B cell (primary cell): ENCODE data around the gene TRABD. TPM values are rescaled to one million over a fixed set of nuclear protein-coding genes. Genes with fewer than 3 reads are reported as not detected.

ENCODE experiments used
- ATAC-seq: fragments of 200-7000 bp; cut with Tn5 transposase; one replicate; pipeline ENCODE4 v1.10.0; 2021; ENCODE audit warnings: low read depth, mild to moderate bottlenecking, moderate number of reproducible peaks, moderate library complexity
- CTCF ChIA-PET: fragments of 350-600 bp; sonication (Branson Sonifier 250); formaldehyde crosslinking; loops from one replicate; lab custom pipeline; 2021; ENCODE audit warnings: antibody characterized with exemption, inconsistent platforms; lab: Charles Lee
- POLR2A ChIA-PET: fragments of 350-600 bp; sonication (Branson Sonifier 250); formaldehyde crosslinking; loops from one replicate; lab custom pipeline; 2021; ENCODE audit warnings: antibody characterized with exemption; lab: Charles Lee
- DNase-seq: peaks from one replicate; pipeline ENCODE4 v3.0.0; 2013
- H2AFZ ChIP-seq: 2 replicates; pipeline ENCODE4 v1.6.1; 2012; ENCODE audit warnings: mild to moderate bottlenecking, low read depth, low read length; ENCODE audit not compliant: insufficient read depth, poor library complexity, severe bottlenecking
- H3K27ac ChIP-seq, 2 donors: 1 replicate in 1 of 2; 2 replicates in 1 of 2; pipeline ENCODE4 v1.5.1; 2012 to 2013; ENCODE audit warnings: low read length in 2 of 2, mild to moderate bottlenecking in 2 of 2, moderate library complexity in 1 of 2
- H3K27me3 ChIP-seq, 4 experiments: fragments of 200-600 bp in 1 of 4; sonication (generic) in 1 of 4; replicated peaks in 1 of 4; 1 replicate in 2 of 4; 2 replicates in 2 of 4; pipeline versions ENCODE4 v1.6.1 to v1.7.0; 2013 to 2016; ENCODE audit warnings: low read length in 3 of 4, mild to moderate bottlenecking in 2 of 4, mixed read lengths in 1 of 4, moderate library complexity in 1 of 4; ENCODE audit not compliant: insufficient read depth in 4 of 4, control insufficient read depth in 3 of 4; ENCODE audit errors: control extremely low read depth in 1 of 4
- H3K36me3 ChIP-seq, 2 experiments: replicated peaks in 1 of 2; 1 replicate in 1 of 2; 2 replicates in 1 of 2; pipeline versions ENCODE4 v1.6.1 to v1.7.1; 2013; ENCODE audit warnings: low read length in 1 of 2; ENCODE audit not compliant: insufficient read depth in 2 of 2, control insufficient read depth in 1 of 2; ENCODE audit errors: control extremely low read depth in 1 of 2, extremely low read depth in 1 of 2
- H3K4me1 ChIP-seq, 2 donors: fragments of 200-600 bp in 1 of 2; sonication (generic) in 1 of 2; 1 replicate in 1 of 2; 2 replicates in 1 of 2; pipeline versions ENCODE4 v1.5.1 to v1.6.1; 2013 to 2017; ENCODE audit warnings: low read length in 2 of 2; ENCODE audit not compliant: control insufficient read depth in 2 of 2, insufficient read depth in 2 of 2
- H3K4me2 ChIP-seq: replicated peaks from 2 replicates; pipeline ENCODE3; 2012; ENCODE audit warnings: mild to moderate bottlenecking, low read depth, low read length; ENCODE audit not compliant: poor library complexity, severe bottlenecking
- H3K4me3 ChIP-seq, 5 experiments: fragments of 200-600 bp in 1 of 5; sonication (generic) in 1 of 5; 1 replicate in 3 of 5; 2 replicates in 2 of 5; pipeline versions ENCODE4 v1.5.1 to v1.7.0; 2011 to 2016; ENCODE audit warnings: low read length in 4 of 5, mild to moderate bottlenecking in 4 of 5, low read depth in 2 of 5, control low read depth in 1 of 5, moderate library complexity in 1 of 5; ENCODE audit not compliant: insufficient read depth in 1 of 5; ENCODE audit errors: control extremely low read depth in 1 of 5, extremely low read depth in 1 of 5
- H3K79me2 ChIP-seq: fragments of 200-600 bp; sonication (generic); one replicate; pipeline ENCODE4 v1.6.0; 2016; ENCODE audit warnings: low read length; ENCODE audit not compliant: control insufficient read depth, insufficient read depth
- H3K9ac ChIP-seq: fragments of 200-600 bp; sonication (generic); 2 replicates; pipeline ENCODE4 v1.6.1; 2017; ENCODE audit warnings: mild to moderate bottlenecking, low read length, moderate library complexity
- H3K9me3 ChIP-seq, 3 donors: one replicate each; pipeline versions ENCODE4 v1.6.1 to v1.7.1; 2013; ENCODE audit warnings: low read length in 2 of 3; ENCODE audit not compliant: control insufficient read depth in 2 of 3, insufficient read depth in 1 of 3; ENCODE audit errors: control extremely low read depth in 1 of 3
- H4K20me1 ChIP-seq: 2 replicates; pipeline ENCODE4 v1.6.0; 2012; ENCODE audit warnings: mild to moderate bottlenecking, low read length; ENCODE audit not compliant: insufficient read depth, control insufficient read depth, poor library complexity, severe bottlenecking
- H3K27ac Mint-ChIP-seq: one replicate; pipeline ENCODE4 v1.8.0; 2021; ENCODE audit warnings: mixed read lengths
- H3K27me3 Mint-ChIP-seq: one replicate; pipeline ENCODE4 v1.8.0; 2021; ENCODE audit warnings: mixed read lengths
- H3K4me1 Mint-ChIP-seq: one replicate; pipeline ENCODE4 v1.8.0; 2021; ENCODE audit warnings: mixed read lengths
- H3K4me3 Mint-ChIP-seq: one replicate; pipeline ENCODE4 v1.8.0; 2021; ENCODE audit warnings: mixed read lengths
- H3K9me3 Mint-ChIP-seq: one replicate; pipeline ENCODE4 v1.8.0; 2022; ENCODE audit warnings: mixed read lengths; ENCODE audit not compliant: insufficient read depth
- CTCF ChIP-seq: fragments of 200-600 bp; IDR thresholded peaks from one replicate; pipeline ENCODE4 v1.8.0; 2022; ENCODE audit warnings: antibody characterized with exemption, mild to moderate bottlenecking
- EZH2 ChIP-seq: IDR thresholded peaks from 2 replicates; pipeline ENCODE4 v1.6.1; 2012; ENCODE audit warnings: borderline replicate concordance, low read depth, mild to moderate bottlenecking, moderate library complexity, low read length; ENCODE audit not compliant: insufficient read depth, poor library complexity, severe bottlenecking
- WGBS: methylation state at CpG from one replicate; pipeline ENCODE4 v1.1.5; 2013; ENCODE audit warnings: missing lambda C conversion rate; ENCODE audit not compliant: insufficient coverage; 5-methylcytosine and 5-hydroxymethylcytosine counted together
- intact Hi-C: fragments of 100-400 bp; cut with micrococcal nuclease; formaldehyde crosslinking; loops from one replicate; pipeline ENCODE4 v1.10.0; 2022
- polyA plus RNA-seq: library from polyadenylated mRNA; depleted of rRNA; stranded (reverse); fragments of >200 nt; gene quantifications from 2 replicates; pipeline ENCODE4 v1.2.3, GENCODE V29; 2012
- total RNA-seq, 2 donors: library from RNA; stranded (reverse); fragments of 120-200 nt in 1 of 2; gene quantifications; 1 replicate in 1 of 2; 2 replicates in 1 of 2; pipeline versions ENCODE4 v1.2.3 to v1.2.4, GENCODE V29; 2013 to 2022

The TRABD gene
- total and polyA plus RNA-seq, 2 donors (not counting 1 experiment from before 2014, with no cell fraction given): 164 to 200 TPM

- no peak overlapping the region for H2AFZ ChIP-seq
- ATAC-seq: no peak
- Mint-ChIP-seq H3K27me3 (peaks cover 25% of the 10 kb centered on the region), H3K4me1 (peaks cover 29% of the 10 kb centered on the region), H3K9me3 (no peaks in the 10 kb centered on the region), H3K4me3 (peak overlapping the region; percentile 74), H3K27ac (peak overlapping the region; percentile 68)
- H3K4me3 ChIP-seq: no peak overlapping the region
- H3K36me3 ChIP-seq: no peaks in the 10 kb centered on the region
- H3K4me2 ChIP-seq: peak overlapping the region; percentile 60
- H3K9me3 ChIP-seq: no peaks in the 10 kb centered on the region
- no peak overlapping the region for H3K9ac ChIP-seq
- no peaks in the 10 kb centered on the region for H3K79me2 ChIP-seq
- no peaks in the 10 kb centered on the region for H4K20me1 ChIP-seq
- POLR2A ChIA-PET: interaction anchor here (0.6 to 8.0 kb wide), 3 partner anchors 20 to 65 kb away, joined by 3 to 54 read pairs (median 4); no protein-coding TSS in a partner anchor
- WGBS: 84% methylated on average over 15 of the region's 15 CpGs
- CTCF ChIA-PET: interaction anchor here (1.0 to 1.7 kb wide), 4 partner anchors 19 to 37 kb away, joined by 3 to 4 read pairs (median 4); no protein-coding TSS in a partner anchor
- H3K27me3 ChIP-seq: peaks cover 0 to 27% (median 18%) of the 10 kb centered on the region in 4 experiments
- H3K4me1 ChIP-seq: peaks cover 31 to 33% of the 10 kb centered on the region in 2 donors
- DNase-seq: no peak
- H3K27ac ChIP-seq: no peak overlapping the region
- no peak for TF ChIP-seq EZH2
- no peak for TF ChIP-seq CTCF
- intact Hi-C loops: no loop called here
These were observed 14.3 kb upstream of the TRABD start for GRCh38 chr22:50171319-50171964.

- intact Hi-C loops: loop anchor here (2.0 kb wide), 2 partner anchors 19 to 39 kb away; no protein-coding TSS in a partner anchor
- peaks cover 0 to 2% (median 0%) of the 10 kb centered on the region in 3 donors for H3K9me3 ChIP-seq
- no peaks in the 10 kb centered on the region for H3K79me2 ChIP-seq
- TF ChIP-seq EZH2 (no peak), CTCF (no peak)
- H3K4me3 Mint-ChIP-seq: peak overlapping the region; percentile 45
- no peaks in the 10 kb centered on the region for H3K9me3 Mint-ChIP-seq
- WGBS: 90% methylated on average over 13 of the region's 13 CpGs
- no peaks in the 10 kb centered on the region for H4K20me1 ChIP-seq
- H3K36me3 ChIP-seq: no peaks in the 10 kb centered on the region
- peaks cover 0 to 27% (median 18%) of the 10 kb centered on the region in 4 experiments for H3K27me3 ChIP-seq
- no peak overlapping the region for H3K27ac Mint-ChIP-seq
- H2AFZ ChIP-seq: no peak overlapping the region
- ChIA-PET POLR2A (interaction anchor here (0.6 to 8.0 kb wide), 2 partner anchors 19 to 66 kb away, joined by 4 to 54 read pairs; no protein-coding TSS in a partner anchor), CTCF (interaction anchor here (1.0 to 1.7 kb wide), 3 partner anchors 18 to 27 kb away, joined by 3 to 4 read pairs (median 4); no protein-coding TSS in a partner anchor)
- H3K9ac ChIP-seq: no peak overlapping the region
- H3K27me3 Mint-ChIP-seq: peaks cover 27% of the 10 kb centered on the region
- no peak overlapping the region for H3K4me2 ChIP-seq
- H3K4me3 ChIP-seq: no peak overlapping the region
- no peak for DNase-seq
- no peak overlapping the region for H3K27ac ChIP-seq
- peaks cover 31% of the 10 kb centered on the region for H3K4me1 Mint-ChIP-seq
- ATAC-seq: no peak
- peaks cover 33 to 36% of the 10 kb centered on the region in 2 donors for H3K4me1 ChIP-seq
These were observed 13.7 kb upstream of the TRABD start for GRCh38 chr22:50171965-50172421.
